HEK293 (cell line): ENCODE results near the gene FXYD6.

Experiments
- CTCF ChIA-PET: fragments of 350-600 bp; formaldehyde crosslinking; extraction: SDS; loops from one replicate; lab custom pipeline; 2021; ENCODE audit warnings: antibody characterized with exemption; lab: Yijun Ruan, JAX
- POLR2A ChIA-PET: fragments of 300-600 bp; formaldehyde crosslinking; extraction: SDS; loops from one replicate; lab custom pipeline; 2020; ENCODE audit warnings: antibody characterized with exemption, inconsistent platforms; lab: Yijun Ruan, JAX
- H3K27ac ChIP-seq: fragments of 200-500 bp; sonication (Bioruptor generic); 2 replicates; pipeline ENCODE4 v1.5.1; 2014; ENCODE audit warnings: low read depth, low read length, control low read depth, inconsistent platforms; ENCODE audit errors: extremely low read depth
- H3K36me3 ChIP-seq, 2 experiments: fragments of 200-500 bp in 1 of 2; sonication (Bioruptor generic) in 1 of 2; 1 replicate in 1 of 2; 2 replicates in 1 of 2; pipeline ENCODE4 v1.5.1; 2014 to 2017; ENCODE audit warnings: inconsistent platforms in 2 of 2, low read length in 2 of 2; ENCODE audit not compliant: control insufficient read depth in 2 of 2, insufficient read depth in 1 of 2
- H3K4me1 ChIP-seq: fragments of 200-500 bp; sonication (Bioruptor generic); 2 replicates; pipeline ENCODE4 v1.5.1; 2014; ENCODE audit warnings: mild to moderate bottlenecking, low read length, inconsistent platforms; ENCODE audit not compliant: control insufficient read depth, insufficient read depth
- H3K4me3 ChIP-seq: 2 replicates; pipeline ENCODE4 v1.5.1; 2011; ENCODE audit warnings: low read depth, mild to moderate bottlenecking, control low read depth, low read length, moderate library complexity
- H3K9me3 ChIP-seq: fragments of 200-500 bp; sonication (Bioruptor generic); 2 replicates; pipeline ENCODE4 v1.5.1; 2014; ENCODE audit warnings: low read depth, low read length, inconsistent platforms; ENCODE audit not compliant: control insufficient read depth, insufficient read depth
- KLF16 ChIP-seq: fragments of 450-650 bp; formaldehyde crosslinking; IDR thresholded peaks from 2 replicates; pipeline ENCODE4 v1.5.1; 2017; ENCODE audit warnings: missing biosample characterization, missing genetic modification characterization
- KLF7 ChIP-seq: fragments of 450-650 bp; formaldehyde crosslinking; IDR thresholded peaks from 2 replicates; pipeline ENCODE4 v1.5.1; 2016; ENCODE audit warnings: missing biosample characterization, missing genetic modification characterization, borderline replicate concordance
- PRDM1 ChIP-seq: fragments of 450-650 bp; formaldehyde crosslinking; IDR thresholded peaks from 2 replicates; pipeline ENCODE4; 2016; ENCODE audit warnings: missing biosample characterization, missing genetic modification characterization
- SP3 ChIP-seq: fragments of 450-650 bp; formaldehyde crosslinking; IDR thresholded peaks from 2 replicates; pipeline ENCODE4 v1.5.1; 2016; ENCODE audit warnings: missing biosample characterization, missing genetic modification characterization
- ZBTB17 ChIP-seq: fragments of 450-650 bp; formaldehyde crosslinking; IDR thresholded peaks from 2 replicates; pipeline ENCODE4 v1.5.1; 2016; ENCODE audit warnings: missing biosample characterization, missing genetic modification characterization
- ZFP69B ChIP-seq: fragments of 450-650 bp; formaldehyde crosslinking; IDR thresholded peaks from 2 replicates; pipeline ENCODE4 v1.5.1; 2016; ENCODE audit warnings: missing biosample characterization, missing genetic modification characterization
- ZNF10 ChIP-seq: fragments of 450-650 bp; formaldehyde crosslinking; IDR thresholded peaks from 2 replicates; pipeline ENCODE4 v1.5.1; 2017; ENCODE audit warnings: missing biosample characterization, missing genetic modification characterization
- ZNF112 ChIP-seq: fragments of 450-650 bp; formaldehyde crosslinking; IDR thresholded peaks from 2 replicates; pipeline ENCODE4 v1.5.0; 2017; ENCODE audit warnings: missing biosample characterization, missing genetic modification characterization
- ZNF114 ChIP-seq: fragments of 450-650 bp; formaldehyde crosslinking; IDR thresholded peaks from 2 replicates; pipeline ENCODE4 v1.5.0; 2017; ENCODE audit warnings: missing biosample characterization, missing genetic modification characterization
- ZNF121 ChIP-seq: fragments of 450-650 bp; formaldehyde crosslinking; IDR thresholded peaks from 2 replicates; pipeline ENCODE4 v1.5.1; 2016; ENCODE audit warnings: missing biosample characterization, missing genetic modification characterization
- ZNF391 ChIP-seq: fragments of 450-650 bp; formaldehyde crosslinking; IDR thresholded peaks from 2 replicates; pipeline ENCODE4 v1.5.1; 2016; ENCODE audit warnings: low read depth, missing biosample characterization, missing genetic modification characterization, borderline replicate concordance
- ZNF433 ChIP-seq: fragments of 450-650 bp; formaldehyde crosslinking; IDR thresholded peaks from 2 replicates; pipeline ENCODE4 v1.5.1; 2016; ENCODE audit warnings: missing biosample characterization, missing genetic modification characterization, low read depth
- ZNF560 ChIP-seq: fragments of 450-650 bp; formaldehyde crosslinking; IDR thresholded peaks from 2 replicates; pipeline ENCODE4 v1.5.1; 2017; ENCODE audit warnings: missing biosample characterization, missing genetic modification characterization, borderline replicate concordance
- ZNF654 ChIP-seq: fragments of 450-650 bp; formaldehyde crosslinking; IDR thresholded peaks from 2 replicates; pipeline ENCODE4 v1.5.1; 2016; ENCODE audit warnings: low read depth, missing biosample characterization, missing genetic modification characterization
- ZNF747 ChIP-seq: fragments of 450-650 bp; formaldehyde crosslinking; IDR thresholded peaks from 2 replicates; pipeline ENCODE4 v1.5.1; 2016; ENCODE audit warnings: missing biosample characterization, missing genetic modification characterization
- ZNF768 ChIP-seq: fragments of 450-650 bp; formaldehyde crosslinking; IDR thresholded peaks from 2 replicates; pipeline ENCODE4 v1.5.1; 2018; ENCODE audit warnings: missing biosample characterization, mild to moderate bottlenecking, missing genetic modification characterization
- ZNF830 ChIP-seq: fragments of 450-650 bp; IDR thresholded peaks from 2 replicates; pipeline ENCODE4 v1.5.0; 2018; ENCODE audit warnings: missing biosample characterization, missing genetic modification characterization, low read depth, mild to moderate bottlenecking, moderate library complexity
- TF ChIP-seq, protein P1 (sequence below): fragments of 450-650 bp; formaldehyde crosslinking; IDR thresholded peaks from 2 replicates; pipeline ENCODE4 v1.5.1; 2016; ENCODE audit warnings: missing biosample characterization, missing genetic modification characterization
- TF ChIP-seq, protein P2 (sequence below): fragments of 450-650 bp; formaldehyde crosslinking; IDR thresholded peaks from 2 replicates; pipeline ENCODE4 v1.5.1; 2017; ENCODE audit warnings: missing biosample characterization, missing genetic modification characterization
- TF ChIP-seq, protein P3 (sequence below): fragments of 450-650 bp; formaldehyde crosslinking; IDR thresholded peaks from 2 replicates; pipeline ENCODE4; 2016; ENCODE audit warnings: missing biosample characterization, missing genetic modification characterization
- TF ChIP-seq, protein P4 (sequence below): fragments of 450-650 bp; formaldehyde crosslinking; IDR thresholded peaks from 2 replicates; pipeline ENCODE4 v1.5.1; 2016; ENCODE audit warnings: missing biosample characterization, missing genetic modification characterization

FXYD6 gene

DNA sequence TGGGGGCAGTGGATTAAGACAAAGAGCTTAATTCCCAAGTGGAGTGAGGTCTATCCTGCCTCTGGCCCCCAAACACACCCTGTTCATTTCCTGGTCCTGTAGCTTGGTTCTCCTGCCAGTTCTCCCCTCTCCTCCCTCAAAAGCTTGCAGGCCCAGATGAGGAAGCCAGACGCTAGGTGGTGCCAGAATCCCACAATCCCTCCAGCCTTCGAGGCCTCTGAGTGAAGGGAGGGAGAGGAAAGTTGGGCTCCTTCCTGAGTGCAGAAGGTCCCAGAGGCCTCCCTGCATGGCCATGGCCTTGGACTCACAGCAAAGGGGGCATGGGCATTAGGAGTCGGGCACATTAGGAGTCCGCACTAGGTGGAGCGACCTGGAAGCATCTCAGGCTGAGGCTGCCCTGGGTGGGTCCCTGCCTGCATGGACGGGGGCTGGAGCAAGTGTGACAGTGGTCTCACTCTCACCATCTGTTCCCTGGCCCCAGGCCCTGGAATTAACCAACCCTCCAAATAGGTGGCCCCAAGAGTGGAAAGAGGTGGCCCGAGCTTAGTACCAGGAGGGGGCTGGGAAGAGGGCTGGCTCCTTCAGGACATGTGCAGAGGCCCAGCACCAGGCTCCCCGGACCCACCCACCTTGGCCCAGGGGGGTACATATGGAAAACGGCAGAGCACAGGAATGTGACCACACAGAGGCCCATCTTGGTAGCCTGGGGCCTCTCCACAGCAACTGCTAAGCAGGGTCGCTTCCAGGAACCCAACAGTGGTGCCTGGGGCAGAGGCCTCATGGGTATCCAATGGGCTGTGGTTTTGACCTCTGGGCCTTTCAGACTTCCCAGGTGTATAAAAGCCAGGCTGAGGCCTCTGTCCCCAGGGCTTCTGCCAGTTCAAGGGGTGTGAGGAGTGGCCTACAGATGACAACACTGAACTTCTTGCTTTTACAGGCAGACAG, 57.1 kb downstream of the FXYD6 start:
- Histone ChIP-seq H3K27ac (no peak overlapping the region), H3K4me1 (peaks cover under 1% of the 10 kb centered on the region; the same call in 1 of the 2 replicates)
- TF ChIP-seq ZNF114 (no peak), PRDM1 (tag by site-specific recombination) (0 out of 2 replicates have a peak, but pooled peaks have one; percentile 38), ZBTB17 (tag by site-specific recombination) (0 out of 2 replicates have a peak, but pooled peaks have one; percentile 16), ZNF654 (tag by site-specific recombination) (peak; percentile 84)
- TF ChIP-seq, protein P1, sequence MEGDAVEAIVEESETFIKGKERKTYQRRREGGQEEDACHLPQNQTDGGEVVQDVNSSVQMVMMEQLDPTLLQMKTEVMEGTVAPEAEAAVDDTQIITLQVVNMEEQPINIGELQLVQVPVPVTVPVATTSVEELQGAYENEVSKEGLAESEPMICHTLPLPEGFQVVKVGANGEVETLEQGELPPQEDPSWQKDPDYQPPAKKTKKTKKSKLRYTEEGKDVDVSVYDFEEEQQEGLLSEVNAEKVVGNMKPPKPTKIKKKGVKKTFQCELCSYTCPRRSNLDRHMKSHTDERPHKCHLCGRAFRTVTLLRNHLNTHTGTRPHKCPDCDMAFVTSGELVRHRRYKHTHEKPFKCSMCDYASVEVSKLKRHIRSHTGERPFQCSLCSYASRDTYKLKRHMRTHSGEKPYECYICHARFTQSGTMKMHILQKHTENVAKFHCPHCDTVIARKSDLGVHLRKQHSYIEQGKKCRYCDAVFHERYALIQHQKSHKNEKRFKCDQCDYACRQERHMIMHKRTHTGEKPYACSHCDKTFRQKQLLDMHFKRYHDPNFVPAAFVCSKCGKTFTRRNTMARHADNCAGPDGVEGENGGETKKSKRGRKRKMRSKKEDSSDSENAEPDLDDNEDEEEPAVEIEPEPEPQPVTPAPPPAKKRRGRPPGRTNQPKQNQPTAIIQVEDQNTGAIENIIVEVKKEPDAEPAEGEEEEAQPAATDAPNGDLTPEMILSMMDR (tag by site-specific recombination) = peak; percentile 65

DNA sequence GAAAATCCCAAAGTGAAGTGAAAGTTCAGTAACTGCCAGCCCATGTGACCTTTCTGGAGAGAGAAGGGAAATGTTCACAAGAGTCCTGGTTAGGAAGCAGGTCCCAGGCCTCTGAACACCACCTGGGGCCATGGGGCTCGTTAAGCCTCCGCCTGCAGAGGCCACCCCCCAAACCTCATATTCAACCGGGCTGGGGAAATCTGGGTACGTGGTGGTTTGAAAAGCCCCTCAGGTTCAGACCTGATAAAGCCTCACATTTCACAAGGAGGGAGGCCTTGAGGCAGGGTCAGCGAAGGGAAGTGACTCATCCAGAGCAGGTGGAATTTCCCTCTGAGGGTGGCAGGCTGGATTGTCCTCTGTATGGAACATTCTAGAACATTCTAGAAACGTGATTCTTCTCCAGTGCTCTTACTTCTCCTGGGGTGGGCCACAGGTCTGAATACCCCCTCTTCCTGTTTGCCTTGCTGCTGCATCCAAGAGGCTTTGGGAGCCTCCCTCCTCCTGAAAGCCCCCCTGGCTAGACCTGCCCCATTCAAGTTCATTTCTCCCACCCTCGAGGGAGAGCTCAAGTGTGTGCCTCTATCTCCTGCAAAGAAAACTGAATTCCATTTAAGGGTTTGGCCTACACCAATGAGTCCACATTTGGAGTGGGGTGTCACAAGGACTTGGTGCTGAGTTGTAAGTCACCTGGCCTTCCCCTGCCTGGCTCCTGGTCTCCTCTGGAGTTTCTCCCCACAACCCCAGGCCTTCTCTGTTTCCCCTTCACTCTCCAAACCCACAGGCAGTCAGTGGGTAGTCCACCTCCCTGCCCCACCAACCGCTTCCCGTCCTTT, 58.2 kb downstream of the FXYD6 start:
- ChIA-PET CTCF (interaction anchor here (0.6 to 10.1 kb wide), 48 partner anchors 8 to 587 kb away, joined by 3 to 223 read pairs (median 4); no protein-coding TSS in a partner anchor), POLR2A (interaction anchor here (1.4 kb wide), 1 partner anchor 128 kb away, joined by 4 read pairs; no protein-coding TSS in a partner anchor)
- H3K4me1 ChIP-seq = peaks cover 3% of the 10 kb centered on the region; the same call in 1 of the 2 replicates
- no peaks in the 10 kb centered on the region for H3K9me3 ChIP-seq
- no peak overlapping the region for H3K4me3 ChIP-seq
- TF ChIP-seq ZFP69B (tag by site-specific recombination) (no peak), KLF7 (tag by site-specific recombination) (no peak), KLF16 (tag by site-specific recombination) (no peak), ZNF768 (no peak), ZNF433 (tag by site-specific recombination) (no peak), ZNF391 (tag by site-specific recombination) (no peak), ZNF112 (no peak), PRDM1 (tag by site-specific recombination) (no peak), ZNF10 (tag by site-specific recombination) (no peak), SP3 (tag by site-specific recombination) (no peak), ZNF560 (tag by site-specific recombination) (no peak), ZNF830 (tag by site-specific recombination) (no peak), ZNF121 (tag by site-specific recombination) (no peak), ZNF747 (tag by site-specific recombination) (no peak)
- TF ChIP-seq, protein P2, sequence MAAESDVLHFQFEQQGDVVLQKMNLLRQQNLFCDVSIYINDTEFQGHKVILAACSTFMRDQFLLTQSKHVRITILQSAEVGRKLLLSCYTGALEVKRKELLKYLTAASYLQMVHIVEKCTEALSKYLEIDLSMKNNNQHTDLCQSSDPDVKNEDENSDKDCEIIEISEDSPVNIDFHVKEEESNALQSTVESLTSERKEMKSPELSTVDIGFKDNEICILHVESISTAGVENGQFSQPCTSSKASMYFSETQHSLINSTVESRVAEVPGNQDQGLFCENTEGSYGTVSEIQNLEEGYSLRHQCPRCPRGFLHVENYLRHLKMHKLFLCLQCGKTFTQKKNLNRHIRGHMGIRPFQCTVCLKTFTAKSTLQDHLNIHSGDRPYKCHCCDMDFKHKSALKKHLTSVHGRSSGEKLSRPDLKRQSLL = no peak
- TF ChIP-seq, protein P3, sequence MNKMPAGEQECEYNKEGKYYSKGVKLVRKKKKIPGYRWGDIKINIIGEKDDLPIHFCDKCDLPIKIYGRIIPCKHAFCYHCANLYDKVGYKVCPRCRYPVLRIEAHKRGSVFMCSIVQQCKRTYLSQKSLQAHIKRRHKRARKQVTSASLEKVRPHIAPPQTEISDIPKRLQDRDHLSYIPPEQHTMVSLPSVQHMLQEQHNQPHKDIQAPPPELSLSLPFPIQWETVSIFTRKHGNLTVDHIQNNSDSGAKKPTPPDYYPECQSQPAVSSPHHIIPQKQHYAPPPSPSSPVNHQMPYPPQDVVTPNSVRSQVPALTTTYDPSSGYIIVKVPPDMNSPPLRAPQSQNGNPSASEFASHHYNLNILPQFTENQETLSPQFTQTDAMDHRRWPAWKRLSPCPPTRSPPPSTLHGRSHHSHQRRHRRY (tag by site-specific recombination) = no peak
- TF ChIP-seq, protein P4, sequence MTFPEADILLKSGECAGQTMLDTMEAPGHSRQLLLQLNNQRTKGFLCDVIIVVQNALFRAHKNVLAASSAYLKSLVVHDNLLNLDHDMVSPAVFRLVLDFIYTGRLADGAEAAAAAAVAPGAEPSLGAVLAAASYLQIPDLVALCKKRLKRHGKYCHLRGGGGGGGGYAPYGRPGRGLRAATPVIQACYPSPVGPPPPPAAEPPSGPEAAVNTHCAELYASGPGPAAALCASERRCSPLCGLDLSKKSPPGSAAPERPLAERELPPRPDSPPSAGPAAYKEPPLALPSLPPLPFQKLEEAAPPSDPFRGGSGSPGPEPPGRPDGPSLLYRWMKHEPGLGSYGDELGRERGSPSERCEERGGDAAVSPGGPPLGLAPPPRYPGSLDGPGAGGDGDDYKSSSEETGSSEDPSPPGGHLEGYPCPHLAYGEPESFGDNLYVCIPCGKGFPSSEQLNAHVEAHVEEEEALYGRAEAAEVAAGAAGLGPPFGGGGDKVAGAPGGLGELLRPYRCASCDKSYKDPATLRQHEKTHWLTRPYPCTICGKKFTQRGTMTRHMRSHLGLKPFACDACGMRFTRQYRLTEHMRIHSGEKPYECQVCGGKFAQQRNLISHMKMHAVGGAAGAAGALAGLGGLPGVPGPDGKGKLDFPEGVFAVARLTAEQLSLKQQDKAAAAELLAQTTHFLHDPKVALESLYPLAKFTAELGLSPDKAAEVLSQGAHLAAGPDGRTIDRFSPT = no peak
- no peaks in the 10 kb centered on the region for H3K36me3 ChIP-seq
- no peak overlapping the region for H3K27ac ChIP-seq

More for the DNA sequence above, 57.1 kb downstream of the FXYD6 start:
- CTCF ChIA-PET = interaction anchor here (0.6 to 10.1 kb wide), 48 partner anchors 9 to 586 kb away, joined by 3 to 223 read pairs (median 4); no protein-coding TSS in a partner anchor
- POLR2A ChIA-PET = interaction anchor here (1.4 kb wide), 1 partner anchor 127 kb away, joined by 4 read pairs; no protein-coding TSS in a partner anchor
- no peak overlapping the region for H3K4me3 ChIP-seq
- no peaks in the 10 kb centered on the region for H3K36me3 ChIP-seq
- H3K9me3 ChIP-seq = no peaks in the 10 kb centered on the region
